SU-DHL-6 (cell line): ENCODE results near the gene APC2.

Experiments
- CTCF ChIP-seq: fragments of 200-600 bp; sonication (generic); IDR thresholded peaks from one replicate; pipeline ENCODE4 v1.5.1; 2017; ENCODE audit warnings: antibody characterized with exemption, mild to moderate bottlenecking, low read length, moderate library complexity; ENCODE audit not compliant: insufficient read depth, poor library complexity, severe bottlenecking
- EZH2phosphoT487 ChIP-seq: fragments of 200-600 bp; sonication (generic), shearing (Covaris generic); conservative IDR thresholded peaks from 2 replicates; pipeline ENCODE4 v1.6.1; 2018; ENCODE audit warnings: mild to moderate bottlenecking, antibody characterized with exemption, low read length, moderate library complexity, mixed read lengths

DNA sequence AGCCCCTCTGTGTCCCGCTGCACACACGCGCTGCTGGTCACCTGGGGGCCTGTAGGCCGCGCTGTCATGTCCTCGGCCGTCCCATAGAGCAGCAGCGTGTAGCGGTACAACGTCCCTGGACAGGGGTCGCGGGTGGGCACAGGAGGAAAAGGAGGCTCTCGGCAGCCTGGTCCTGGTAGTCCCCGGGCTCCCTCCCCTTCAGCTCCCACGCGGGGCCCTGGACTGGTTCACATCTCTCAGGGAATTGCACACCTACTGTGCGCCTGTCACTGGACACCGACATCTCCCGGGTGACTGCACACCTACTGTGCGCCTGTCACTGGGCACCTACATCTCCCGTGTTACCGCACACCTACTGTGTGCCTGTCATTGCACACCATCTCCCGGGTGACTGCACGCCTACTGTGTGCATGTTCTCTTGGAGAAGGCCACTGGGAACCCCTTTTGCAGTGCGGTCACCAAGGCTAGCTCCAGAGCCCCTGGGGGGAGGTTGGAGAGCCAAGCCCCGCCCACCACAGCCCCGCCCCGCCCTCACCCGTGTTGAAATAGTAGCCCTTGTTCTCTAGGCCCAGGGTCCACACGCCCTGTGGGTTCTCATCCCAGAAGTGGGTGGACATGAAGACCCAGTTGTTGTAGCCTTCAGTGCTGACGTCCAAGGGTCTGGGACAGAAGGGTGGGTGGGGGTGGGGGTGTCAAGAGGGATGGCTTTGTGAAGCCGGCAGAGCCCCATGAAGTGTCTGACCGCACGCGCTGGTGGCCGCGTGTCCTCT lies 32.6 kb downstream of the APC2 start:
- TF ChIP-seq CTCF: no peak
- TF ChIP-seq EZH2phosphoT487: no peak
